ENCODE measurements around the gene CLEC18A. TPM values are rescaled to one million over a fixed set of nuclear protein-coding genes. Genes with fewer than 3 reads are reported as not detected.

CLEC18A gene
- total RNA-seq, 1 donor from 2014 or later = 3.4 TPM

DNA sequence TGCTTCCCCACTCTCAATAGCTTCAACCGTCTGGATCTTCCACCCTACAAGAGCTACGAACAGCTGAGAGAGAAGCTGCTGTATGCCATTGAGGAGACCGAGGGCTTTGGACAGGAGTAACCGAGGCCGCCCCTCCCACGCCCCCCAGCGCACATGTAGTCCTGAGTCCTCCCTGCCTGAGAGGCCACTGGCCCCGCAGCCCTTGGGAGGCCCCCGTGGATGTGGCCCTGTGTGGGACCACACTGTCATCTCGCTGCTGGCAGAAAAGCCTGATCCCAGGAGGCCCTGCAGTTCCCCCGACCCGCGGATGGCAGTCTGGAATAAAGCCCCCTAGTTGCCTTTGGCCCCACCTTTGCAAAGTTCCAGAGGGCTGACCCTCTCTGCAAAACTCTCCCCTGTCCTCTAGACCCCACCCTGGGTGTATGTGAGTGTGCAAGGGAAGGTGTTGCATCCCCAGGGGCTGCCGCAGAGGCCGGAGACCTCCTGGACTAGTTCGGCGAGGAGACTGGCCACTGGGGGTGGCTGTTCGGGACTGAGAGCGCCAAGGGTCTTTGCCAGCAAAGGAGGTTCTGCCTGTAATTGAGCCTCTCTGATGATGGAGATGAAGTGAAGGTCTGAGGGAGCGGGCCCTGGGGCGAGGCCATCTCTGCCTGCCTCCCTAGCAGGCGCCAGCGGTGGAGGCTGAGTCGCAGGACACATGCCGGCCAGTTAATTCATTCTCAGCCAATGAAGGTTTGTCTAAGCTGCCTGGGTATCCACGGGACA lies 11.1 kb upstream of the CLEC18A start:
- TF ChIP-seq CTCF (IDR thresholded peaks at IDR 0.05; ENCODE audit: insufficient read depth, low read depth, low read length) = no peak
- TF ChIP-seq EZH2 (IDR thresholded peaks at IDR 0.05; ENCODE audit: insufficient read depth, low read length) = no peak
- Mint-ChIP-seq H3K36me3 (ENCODE audit: low read depth, unreplicated experiment) (peaks cover 28% of the 10 kb centered on the region), H3K9me3 (ENCODE audit: unreplicated experiment) (no peaks in the 10 kb centered on the region), H3K27ac (ENCODE audit: unreplicated experiment) (no peak overlapping the region), H3K4me1 (ENCODE audit: low read depth, unreplicated experiment) (no peaks in the 10 kb centered on the region), H3K27me3 (ENCODE audit: low read depth, unreplicated experiment) (no peaks in the 10 kb centered on the region), H3K4me3 (ENCODE audit: unreplicated experiment) (no peak overlapping the region)
- H3K4me2 ChIP-seq (ENCODE audit: low read length) = no peak overlapping the region
- FAIRE-seq (no peak), DNase-seq (ENCODE audit: low read depth) (no peak)
- H3K4me3 ChIP-seq (ENCODE audit: insufficient read depth, low read depth, low read length) = no peak overlapping the region
- H3K27me3 ChIP-seq (ENCODE audit: insufficient read depth, low read length) = no peaks in the 10 kb centered on the region
- H3K27ac ChIP-seq (ENCODE audit: low read depth, low read length) = no peak overlapping the region
- no peak overlapping the region for H2AFZ ChIP-seq (ENCODE audit: low read depth, low read length)
- peaks cover 3% of the 10 kb centered on the region for H3K4me1 ChIP-seq (ENCODE audit: insufficient read depth, low read length)
- no peaks in the 10 kb centered on the region for H3K79me2 ChIP-seq (ENCODE audit: insufficient read depth, low read length)
- H4K20me1 ChIP-seq (ENCODE audit: insufficient read depth, low read length) = no peaks in the 10 kb centered on the region
- peaks cover 16% of the 10 kb centered on the region for H3K36me3 ChIP-seq (ENCODE audit: insufficient read depth, low read length)
- H3K9ac ChIP-seq (ENCODE audit: low read length) = no peak overlapping the region
- no peaks in the 10 kb centered on the region for H3K9me3 ChIP-seq (ENCODE audit: insufficient read depth, low read depth, low read length)

GRCh38 chr16:69940676-69941075 lies 10.5 kb upstream of the CLEC18A start:
- no peaks in the 10 kb centered on the region for H3K27me3 Mint-ChIP-seq (ENCODE audit: low read depth, unreplicated experiment)
- Histone ChIP-seq H3K36me3 (ENCODE audit: insufficient read depth, low read length) (peaks cover 16% of the 10 kb centered on the region), H4K20me1 (ENCODE audit: insufficient read depth, low read length) (no peaks in the 10 kb centered on the region), H3K27me3 (ENCODE audit: insufficient read depth, low read length) (no peaks in the 10 kb centered on the region), H3K27ac (ENCODE audit: low read depth, low read length) (no peak overlapping the region), H3K9ac (ENCODE audit: low read length) (no peak overlapping the region), H3K4me3 (ENCODE audit: insufficient read depth, low read depth, low read length) (no peak overlapping the region), H2AFZ (ENCODE audit: low read depth, low read length) (no peak overlapping the region), H3K9me3 (ENCODE audit: insufficient read depth, low read depth, low read length) (no peaks in the 10 kb centered on the region), H3K79me2 (ENCODE audit: insufficient read depth, low read length) (no peaks in the 10 kb centered on the region), H3K4me1 (ENCODE audit: insufficient read depth, low read length) (peaks cover 2% of the 10 kb centered on the region), H3K4me2 (ENCODE audit: low read length) (no peak overlapping the region)
- TF ChIP-seq CTCF (IDR thresholded peaks at IDR 0.05; ENCODE audit: insufficient read depth, low read depth, low read length) = no peak
- no peak for TF ChIP-seq EZH2 (IDR thresholded peaks at IDR 0.05; ENCODE audit: insufficient read depth, low read length)
- H3K27ac Mint-ChIP-seq (ENCODE audit: unreplicated experiment) = no peak overlapping the region
- H3K4me1 Mint-ChIP-seq (ENCODE audit: low read depth, unreplicated experiment) = no peaks in the 10 kb centered on the region
- H3K36me3 Mint-ChIP-seq (ENCODE audit: low read depth, unreplicated experiment) = peaks cover 28% of the 10 kb centered on the region
- FAIRE-seq (no peak), DNase-seq (ENCODE audit: low read depth) (no peak)
- no peaks in the 10 kb centered on the region for H3K9me3 Mint-ChIP-seq (ENCODE audit: unreplicated experiment)
- H3K4me3 Mint-ChIP-seq (ENCODE audit: unreplicated experiment) = no peak overlapping the region
